GM23338 (cell line): ENCODE results near the gene PARD3. TPM values are rescaled to one million over a fixed set of nuclear protein-coding genes. Genes with fewer than 3 reads are reported as not detected.

Experiments
- ATAC-seq: fragments of 200-7000 bp; cut with Tn5 transposase; 3 replicates; pipeline ENCODE4 v1.9.1; 2020
- DNase-seq: peaks from one replicate; pipeline ENCODE4 v3.0.0-alpha.2; 2015; ENCODE audit warnings: low spot score
- H2AFZ ChIP-seq: fragments of 200-600 bp; sonication (generic); 2 replicates; pipeline ENCODE4 v1.8.0; 2016; ENCODE audit warnings: antibody characterized with exemption, mild to moderate bottlenecking, moderate library complexity
- H3F3A ChIP-seq: fragments of 200-600 bp; sonication (generic); replicated peaks from 2 replicates; pipeline ENCODE4 v1.8.0; 2017; ENCODE audit warnings: antibody characterized with exemption, mixed run types, low read depth
- H3K27ac ChIP-seq: fragments of 200-600 bp; sonication (generic); 2 replicates; pipeline ENCODE4 v1.6.1; 2016; ENCODE audit warnings: low read depth
- H3K27me3 ChIP-seq: fragments of 200-600 bp; sonication (generic); 2 replicates; pipeline ENCODE4 v1.8.0; 2016; ENCODE audit warnings: mild to moderate bottlenecking, mixed run types, moderate library complexity; ENCODE audit not compliant: insufficient read depth
- H3K36me3 ChIP-seq: fragments of 200-600 bp; sonication (generic); 2 replicates; pipeline ENCODE4 v1.8.0; 2016; ENCODE audit warnings: mild to moderate bottlenecking; ENCODE audit not compliant: insufficient read depth
- H3K4me1 ChIP-seq: fragments of 200-600 bp; sonication (generic); 2 replicates; pipeline ENCODE4 v1.8.0; 2016; ENCODE audit warnings: mild to moderate bottlenecking, moderate library complexity; ENCODE audit not compliant: insufficient read depth
- H3K4me2 ChIP-seq: fragments of 200-600 bp; sonication (generic); 2 replicates; pipeline ENCODE4 v1.7.1; 2017; ENCODE audit warnings: mixed run types
- H3K4me3 ChIP-seq: fragments of 200-600 bp; sonication (generic); 2 replicates; pipeline ENCODE4 v1.6.1; 2016; ENCODE audit warnings: mixed run types
- H3K79me2 ChIP-seq: fragments of 200-600 bp; sonication (generic); replicated peaks from 2 replicates; pipeline ENCODE4 v1.8.0; 2017; ENCODE audit warnings: mild to moderate bottlenecking; ENCODE audit not compliant: insufficient read depth
- H3K9me2 ChIP-seq: fragments of 200-600 bp; sonication (generic); 2 replicates; pipeline ENCODE4 v1.8.0; 2017; ENCODE audit not compliant: insufficient read depth
- H4K20me1 ChIP-seq: fragments of 200-600 bp; sonication (generic); replicated peaks from 2 replicates; pipeline ENCODE4 v1.8.0; 2017; ENCODE audit warnings: mild to moderate bottlenecking; ENCODE audit not compliant: insufficient read depth
- H3K27ac Mint-ChIP-seq: 2 replicates; pipeline ENCODE4 v1.8.0; 2020; ENCODE audit warnings: inconsistent platforms, mild to moderate bottlenecking, moderate library complexity, mixed read lengths
- H3K27me3 Mint-ChIP-seq: 3 replicates; pipeline ENCODE4 v1.8.0; 2022; ENCODE audit warnings: low read depth, mild to moderate bottlenecking, moderate library complexity, mixed read lengths, inconsistent platforms; ENCODE audit not compliant: insufficient read depth, poor library complexity
- H3K36me3 Mint-ChIP-seq: 3 replicates; pipeline ENCODE4 v1.8.0; 2021; ENCODE audit warnings: low read depth, mild to moderate bottlenecking, inconsistent platforms, moderate library complexity, mixed read lengths
- H3K4me1 Mint-ChIP-seq: 3 replicates; pipeline ENCODE4 v1.8.0; 2020; ENCODE audit warnings: mild to moderate bottlenecking, inconsistent platforms, mixed read lengths
- H3K4me3 Mint-ChIP-seq: 3 replicates; pipeline ENCODE4 v1.8.0; 2021; ENCODE audit warnings: moderate library complexity, mild to moderate bottlenecking, inconsistent platforms, mixed read lengths
- H3K9me3 Mint-ChIP-seq: 3 replicates; pipeline ENCODE4 v1.8.0; 2020; ENCODE audit warnings: moderate library complexity, mild to moderate bottlenecking, inconsistent platforms, mixed read lengths
- CREB1 ChIP-seq: fragments of 250-450 bp; sonication (Bioruptor Pico); IDR thresholded peaks from 2 replicates; pipeline ENCODE4 v1.5.0; 2020; ENCODE audit warnings: low read depth, mild to moderate bottlenecking, moderate library complexity
- CTCF ChIP-seq, 2 experiments: fragments of 200-600 bp in 1 of 2; sonication (generic) in 1 of 2; conservative IDR thresholded peaks; 2 replicates each; pipeline versions ENCODE4 v1.5.1 to v1.6.1; 2016 to 2017; ENCODE audit warnings: antibody characterized with exemption in 2 of 2, low read depth in 2 of 2, mild to moderate bottlenecking in 2 of 2, moderate library complexity in 1 of 2
- ETS1 ChIP-seq: IDR thresholded peaks from 2 replicates; pipeline ENCODE4 v1.6.1; 2016; ENCODE audit warnings: antibody characterized with exemption
- EZH2 ChIP-seq: fragments of 200-600 bp; sonication (generic); IDR thresholded peaks from one replicate; pipeline ENCODE4 v1.8.0; 2017; ENCODE audit warnings: antibody characterized with exemption, mild to moderate bottlenecking, low read depth; ENCODE audit not compliant: unreplicated experiment
- REST ChIP-seq: IDR thresholded peaks from one replicate; pipeline ENCODE4 v1.6.1; 2018; ENCODE audit warnings: antibody characterized with exemption; ENCODE audit not compliant: unreplicated experiment
- STAT1 ChIP-seq: IDR thresholded peaks from one replicate; pipeline ENCODE4 v1.6.1; 2016; ENCODE audit warnings: antibody characterized with exemption; ENCODE audit not compliant: unreplicated experiment
- ZNF114 ChIP-seq: fragments of 250-450 bp; sonication (Bioruptor Pico); IDR thresholded peaks from 2 replicates; pipeline ENCODE4 v1.5.0; 2020; ENCODE audit warnings: mild to moderate bottlenecking, moderate library complexity
- ZNF331 ChIP-seq: fragments of 250-450 bp; sonication (Bioruptor Pico); IDR thresholded peaks from 2 replicates; pipeline ENCODE4 v1.5.0; 2020; ENCODE audit warnings: low read depth, mild to moderate bottlenecking, moderate library complexity
- ZNF462 ChIP-seq: fragments of 250-450 bp; sonication (Bioruptor Pico); IDR thresholded peaks from 2 replicates; pipeline ENCODE4 v1.5.0; 2020; ENCODE audit warnings: mild to moderate bottlenecking, moderate library complexity
- polyA plus RNA-seq: library from polyadenylated mRNA; unstranded; fragments of >200 nt; fragmentation: Nextera tagmentation; extraction: Ambion mirVana; gene quantifications from 2 replicates; pipeline ENCODE4 v1.2.1, GENCODE V29; 2016
- total RNA-seq: library from RNA; depleted of rRNA; stranded (reverse); fragments of >200 nt; shearing (Covaris generic); gene quantifications from 2 replicates; pipeline ENCODE4 v1.2.3, GENCODE V29; 2014

The PARD3 gene
- total and polyA plus RNA-seq, 2 experiments from 2014 or later = 30.2 to 51.4 TPM

GRCh38 chr10:34389801-34390200 is 425.3 kb downstream of the PARD3 start:
- no peak overlapping the region for H3K4me3 ChIP-seq
- H3K27me3 ChIP-seq = no peaks in the 10 kb centered on the region
- no peak overlapping the region for H2AFZ ChIP-seq
- H3K27ac ChIP-seq = no peak overlapping the region
- no peak overlapping the region for H3K4me2 ChIP-seq
- DNase-seq = no peak
- no peaks in the 10 kb centered on the region for H3K27me3 Mint-ChIP-seq
- ATAC-seq = no peak
- no peaks in the 10 kb centered on the region for H3F3A ChIP-seq
- no peaks in the 10 kb centered on the region; the same call in 1 of the 2 replicates for H3K4me1 ChIP-seq
- H3K9me2 ChIP-seq = no peaks in the 10 kb centered on the region
- TF ChIP-seq ZNF462 = no peak
- TF ChIP-seq ETS1 = no peak
- TF ChIP-seq EZH2 = no peak
- TF ChIP-seq STAT1 = no peak
- TF ChIP-seq ZNF331 (CRISPR knock-in tag) = no peak
- TF ChIP-seq ZNF114 (CRISPR knock-in tag) = no peak
- no peak for TF ChIP-seq CREB1
- TF ChIP-seq CTCF (conservative IDR thresholded peaks at IDR 0.05; ENCODE audit: low read depth in 2 of 2) = no peak
- TF ChIP-seq REST = no peak
- no peaks in the 10 kb centered on the region for H4K20me1 ChIP-seq
- H3K27ac Mint-ChIP-seq = no peak overlapping the region
- no peaks in the 10 kb centered on the region; the same call in 2 of the 3 replicates for H3K9me3 Mint-ChIP-seq
- H3K4me3 Mint-ChIP-seq = no peak overlapping the region
- no peaks in the 10 kb centered on the region for H3K36me3 Mint-ChIP-seq
- H3K36me3 ChIP-seq = no peaks in the 10 kb centered on the region
- no peaks in the 10 kb centered on the region for H3K79me2 ChIP-seq
- peaks cover 18% of the 10 kb centered on the region for H3K4me1 Mint-ChIP-seq
